ENCODE results near the gene PEX6. TPM values are rescaled to one million over a fixed set of nuclear protein-coding genes. Genes with fewer than 3 reads are reported as not detected.
"Not testable (repeated sequence)": the region's sequence is repeated elsewhere in the genome, so short reads cannot be mapped to it uniquely, and the experiment has no call there.

Gene PEX6
- polyA plus RNA-seq, 1 donor from 2014 or later, result 12.7 TPM

DNA sequence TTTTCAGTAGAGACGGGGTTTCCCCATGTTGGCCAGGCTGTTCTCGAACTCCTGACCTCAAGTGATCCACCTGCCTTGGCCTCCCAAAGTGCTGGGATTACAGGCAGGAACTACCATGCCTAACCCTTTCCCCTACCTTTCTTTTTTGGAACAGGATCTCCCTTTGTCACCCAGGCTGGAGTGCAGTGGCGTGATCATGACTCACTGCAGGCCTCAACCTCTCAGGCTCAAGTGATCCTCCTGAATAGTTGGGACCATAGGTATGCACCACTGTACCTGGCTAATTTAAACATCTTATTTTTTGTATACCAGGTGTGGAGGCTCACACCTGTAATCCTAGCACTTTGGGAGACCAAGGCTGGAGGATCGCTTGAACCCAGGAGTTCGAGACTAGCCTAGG lies 37.6 kb downstream of the PEX6 start:
- H3K27ac Mint-ChIP-seq, H3K4me3 Mint-ChIP-seq, H3K9me3 Mint-ChIP-seq, H3K4me1 Mint-ChIP-seq, H3K27me3 Mint-ChIP-seq, H3K36me3 Mint-ChIP-seq: not testable (repeated sequence)

DNA sequence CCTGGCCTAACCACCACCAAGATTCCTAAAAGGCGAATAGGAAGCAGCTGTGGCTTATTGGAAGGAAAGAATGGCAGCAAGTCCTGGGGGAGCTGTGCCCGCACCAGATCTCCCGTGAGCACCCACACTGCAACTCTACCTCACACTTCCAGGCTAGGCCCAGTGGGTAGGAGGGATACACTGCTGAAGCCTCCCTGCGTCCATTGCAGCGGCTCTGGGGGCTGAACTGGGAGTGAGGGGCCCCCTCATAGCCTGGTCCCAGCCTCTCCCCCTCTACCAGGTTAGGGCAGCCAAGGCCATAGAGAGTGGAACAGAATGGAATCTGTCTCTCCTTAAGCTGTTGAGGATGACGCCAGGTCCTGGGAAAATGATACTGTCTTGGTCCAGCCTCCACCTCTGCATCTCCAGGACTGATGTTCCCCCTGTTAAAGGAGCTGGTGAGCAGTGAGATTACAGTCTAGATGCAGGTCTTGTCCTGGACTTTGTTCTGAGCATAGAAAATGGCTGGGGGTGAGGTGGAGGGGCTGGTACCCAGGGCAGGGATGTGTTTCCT lies 38.4 kb downstream of the PEX6 start:
- Mint-ChIP-seq H3K4me3 (no peak overlapping the region), H3K4me1 (peaks cover 5 to 10% (median 5%) of the 10 kb centered on the region in 3 donors), H3K27ac (peak overlapping the region in 2 of 3 donors; percentile 64 to 83), H3K9me3 (no peaks in the 10 kb centered on the region), H3K27me3 (no peaks in the 10 kb centered on the region), H3K36me3 (peaks cover 3% of the 10 kb centered on the region)

- Mint-ChIP-seq H3K4me1 (peaks cover 5 to 14% (median 8%) of the 10 kb centered on the region in 3 donors), H3K9me3 (no peaks in the 10 kb centered on the region), H3K36me3 (peaks cover 3% of the 10 kb centered on the region), H3K27me3 (no peaks in the 10 kb centered on the region), H3K4me3 (no peak overlapping the region), H3K27ac (peak overlapping the region in 1 of 3 donors; percentile 83)
Observed at GRCh38 chr6:42939810-42940167, 39.2 kb downstream of the PEX6 start.

- no peaks in the 10 kb centered on the region for H3K27me3 Mint-ChIP-seq
- H3K4me3 Mint-ChIP-seq, result no peak overlapping the region
- no peaks in the 10 kb centered on the region for H3K9me3 Mint-ChIP-seq
- H3K4me1 Mint-ChIP-seq, result peaks cover 5 to 18% (median 9%) of the 10 kb centered on the region in 3 donors
- H3K27ac Mint-ChIP-seq, result no peak overlapping the region
- peaks cover 3% of the 10 kb centered on the region for H3K36me3 Mint-ChIP-seq
Observed at GRCh38 chr6:42938987-42939809, 39.8 kb downstream of the PEX6 start.

DNA sequence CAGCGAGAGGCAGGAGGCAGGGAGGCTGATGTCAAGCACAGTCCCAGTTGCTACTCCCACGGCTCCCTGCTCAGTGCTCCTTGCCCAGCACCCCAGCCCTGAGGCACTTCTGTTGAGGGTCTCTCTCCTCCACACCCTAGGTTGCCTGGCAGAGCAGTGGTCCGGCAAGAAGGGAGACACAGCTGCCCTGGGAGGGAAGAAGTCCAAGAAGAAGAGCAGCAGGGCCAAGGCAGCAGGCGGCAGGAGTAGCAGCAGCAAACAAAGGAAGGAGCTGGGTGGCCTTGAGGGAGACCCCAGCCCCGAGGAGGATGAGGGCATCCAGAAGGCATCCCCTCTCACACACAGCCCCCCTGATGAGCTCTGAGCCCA lies 40.6 kb downstream of the PEX6 start:
- H3K4me1 Mint-ChIP-seq, result peaks cover 7 to 25% (median 16%) of the 10 kb centered on the region in 3 donors
- peaks cover 3% of the 10 kb centered on the region for H3K36me3 Mint-ChIP-seq
- H3K27ac Mint-ChIP-seq, result no peak overlapping the region
- no peaks in the 10 kb centered on the region for H3K27me3 Mint-ChIP-seq
- no peaks in the 10 kb centered on the region for H3K9me3 Mint-ChIP-seq
- no peak overlapping the region for H3K4me3 Mint-ChIP-seq

GRCh38 chr6:42937548-42938427 lies 41.2 kb downstream of the PEX6 start:
- no peaks in the 10 kb centered on the region for H3K27me3 Mint-ChIP-seq
- H3K4me1 Mint-ChIP-seq, result peaks cover 13 to 31% (median 22%) of the 10 kb centered on the region in 3 donors
- H3K4me3 Mint-ChIP-seq, result peak overlapping the region in 1 of 4 donors; percentile 47
- H3K36me3 Mint-ChIP-seq, result peaks cover 3% of the 10 kb centered on the region
- H3K27ac Mint-ChIP-seq, result peak overlapping the region in 2 of 3 donors; percentile 2 to 72
- no peaks in the 10 kb centered on the region for H3K9me3 Mint-ChIP-seq

GRCh38 chr6:42936398-42936797 lies 42.6 kb downstream of the PEX6 start:
- no peak overlapping the region for H3K4me3 Mint-ChIP-seq
- H3K27ac Mint-ChIP-seq, result peak overlapping the region; percentile 27 to 84 (median 48)

GRCh38 chr6:42935322-42935721 lies 43.7 kb downstream of the PEX6 start:
- H3K9me3 Mint-ChIP-seq, result no peaks in the 10 kb centered on the region
- H3K4me3 Mint-ChIP-seq, result peak overlapping the region in 2 of 4 donors; percentile 49 to 58
- peak overlapping the region in 2 of 3 donors; percentile 6 to 84 for H3K27ac Mint-ChIP-seq
- peaks cover 25 to 45% (median 36%) of the 10 kb centered on the region in 3 donors for H3K4me1 Mint-ChIP-seq
- H3K36me3 Mint-ChIP-seq, result peaks cover 3% of the 10 kb centered on the region
- H3K27me3 Mint-ChIP-seq, result no peaks in the 10 kb centered on the region

More at GRCh38 chr6:42936398-42936797, 42.6 kb downstream of the PEX6 start:
- no peaks in the 10 kb centered on the region for H3K9me3 Mint-ChIP-seq
- peaks cover 3% of the 10 kb centered on the region for H3K36me3 Mint-ChIP-seq
- H3K27me3 Mint-ChIP-seq, result no peaks in the 10 kb centered on the region
- peaks cover 24 to 42% (median 33%) of the 10 kb centered on the region in 3 donors for H3K4me1 Mint-ChIP-seq

- H3K4me1 Mint-ChIP-seq, result peaks cover 39 to 50% (median 41%) of the 10 kb centered on the region in 3 donors
Observed at GRCh38 chr6:42933205-42933604, 45.8 kb downstream of the PEX6 start.

DNA sequence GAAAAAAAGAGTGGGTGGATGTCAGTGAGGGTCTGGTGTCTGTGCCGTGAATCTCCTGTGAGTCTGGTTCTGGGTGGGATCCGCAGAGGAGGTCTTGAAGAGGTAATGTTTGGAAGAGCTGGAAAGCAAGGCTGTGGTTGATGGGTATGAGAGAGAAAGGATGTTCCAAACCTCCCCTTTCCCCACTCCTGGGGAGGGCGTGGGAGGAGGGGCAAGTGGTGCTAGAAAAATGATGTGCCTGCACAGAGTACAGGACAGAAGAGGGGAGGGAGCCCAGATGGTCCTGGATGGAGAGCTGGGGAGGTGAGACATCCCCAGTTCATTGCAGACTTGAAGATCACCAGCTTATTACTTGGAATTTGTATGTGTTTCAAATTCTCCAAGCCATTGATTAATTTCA lies 46.6 kb downstream of the PEX6 start:
- peaks cover 4% of the 10 kb centered on the region for H3K36me3 Mint-ChIP-seq
- H3K27me3 Mint-ChIP-seq, result no peaks in the 10 kb centered on the region
- H3K9me3 Mint-ChIP-seq, result no peaks in the 10 kb centered on the region
- H3K4me1 Mint-ChIP-seq, result peaks cover 34 to 48% (median 39%) of the 10 kb centered on the region in 3 donors
- peak overlapping the region; percentile 81 to 99 (median 99) for H3K4me3 Mint-ChIP-seq
- peak overlapping the region; percentile 99 to 100 (median 100) for H3K27ac Mint-ChIP-seq

More at GRCh38 chr6:42933205-42933604, 45.8 kb downstream of the PEX6 start:
- Mint-ChIP-seq H3K36me3 (peaks cover 4% of the 10 kb centered on the region), H3K9me3 (no peaks in the 10 kb centered on the region), H3K27ac (peak overlapping the region; percentile 7 to 100 (median 99)), H3K27me3 (no peaks in the 10 kb centered on the region), H3K4me3 (peak overlapping the region; percentile 75 to 99 (median 90))

GRCh38 chr6:42929821-42930360 lies 49.1 kb downstream of the PEX6 start:
- Mint-ChIP-seq H3K4me3 (peak overlapping the region; percentile 99 to 100 (median 99)), H3K27me3 (no peaks in the 10 kb centered on the region), H3K27ac (peak overlapping the region; percentile 99 to 100 (median 100)), H3K4me1 (peaks cover 34 to 38% (median 37%) of the 10 kb centered on the region in 3 donors), H3K9me3 (no peaks in the 10 kb centered on the region), H3K36me3 (peaks cover 2% of the 10 kb centered on the region)

DNA sequence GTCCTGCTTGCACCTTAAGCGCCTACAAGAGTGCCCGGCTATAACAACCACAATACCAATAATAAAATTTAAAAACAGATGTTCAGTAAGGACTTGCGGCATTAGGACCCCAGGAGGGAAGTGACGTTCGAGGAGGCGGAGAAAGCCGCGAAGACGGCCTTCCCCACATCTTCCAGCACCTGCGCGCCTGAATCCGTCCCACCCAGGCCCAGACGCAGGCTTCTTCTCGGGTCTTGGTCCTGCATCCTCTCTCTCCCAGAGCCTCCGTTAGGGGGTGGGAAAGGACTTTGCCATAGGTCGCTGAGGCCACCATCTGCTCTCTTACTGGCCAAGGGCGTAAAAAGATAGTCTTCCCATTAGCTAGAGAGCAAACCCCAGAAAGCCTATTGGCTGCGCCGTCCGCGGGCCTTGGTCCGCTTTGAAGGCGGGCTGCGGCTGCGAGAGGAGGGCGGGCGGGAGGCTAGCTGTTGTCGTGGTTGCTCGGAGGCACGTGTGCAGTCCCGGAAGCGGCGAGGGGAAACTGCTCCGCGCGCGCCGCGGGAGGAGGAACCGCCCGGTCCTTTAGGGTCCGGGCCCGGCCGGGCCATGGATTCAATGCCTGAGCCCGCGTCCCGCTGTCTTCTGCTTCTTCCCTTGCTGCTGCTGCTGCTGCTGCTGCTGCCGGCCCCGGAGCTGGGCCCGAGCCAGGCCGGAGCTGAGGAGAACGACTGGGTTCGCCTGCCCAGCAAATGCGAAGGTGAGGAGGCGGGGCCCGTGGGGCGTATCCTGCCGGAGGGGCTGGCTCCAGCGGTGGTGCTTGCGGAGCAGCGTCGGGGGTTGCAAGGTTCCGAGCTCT lies 49.8 kb downstream of the PEX6 start, which contains the start of gene CNPY3:
Gene CNPY3 (plus strand): TSS at position 495 of the 835 bp plus-strand sequence. CDS start 91 bp downstream, at position 586.
- H3K36me3 Mint-ChIP-seq, result peaks cover 2% of the 10 kb centered on the region
- H3K27me3 Mint-ChIP-seq, result no peaks in the 10 kb centered on the region
- H3K4me1 Mint-ChIP-seq, result peaks cover 34 to 36% (median 34%) of the 10 kb centered on the region in 3 donors
- peak within 1 kb of the TSS; percentile 99 to 100 (median 100) for H3K27ac Mint-ChIP-seq
- H3K9me3 Mint-ChIP-seq, result no peaks in the 10 kb centered on the region
- peak within 1 kb of the TSS; percentile 99 to 100 (median 99) for H3K4me3 Mint-ChIP-seq

- Mint-ChIP-seq H3K27ac (peak overlapping the region in 2 of 3 donors; percentile 54 to 80), H3K36me3 (peaks cover 2% of the 10 kb centered on the region), H3K27me3 (peaks cover 2% of the 10 kb centered on the region), H3K4me3 (no peak overlapping the region), H3K4me1 (peaks cover 15 to 28% (median 15%) of the 10 kb centered on the region in 3 donors), H3K9me3 (no peaks in the 10 kb centered on the region)
Observed at GRCh38 chr6:42925248-42925857, 53.6 kb downstream of the PEX6 start.

Measured in IgD-negative memory B cell (primary cell).